ENCODE results near the gene MYOD1. TPM values are rescaled to one million over a fixed set of nuclear protein-coding genes. Genes with fewer than 3 reads are reported as not detected.

MYOD1 gene
- total RNA-seq, 1 experiment from 2014 or later = not detected

DNA sequence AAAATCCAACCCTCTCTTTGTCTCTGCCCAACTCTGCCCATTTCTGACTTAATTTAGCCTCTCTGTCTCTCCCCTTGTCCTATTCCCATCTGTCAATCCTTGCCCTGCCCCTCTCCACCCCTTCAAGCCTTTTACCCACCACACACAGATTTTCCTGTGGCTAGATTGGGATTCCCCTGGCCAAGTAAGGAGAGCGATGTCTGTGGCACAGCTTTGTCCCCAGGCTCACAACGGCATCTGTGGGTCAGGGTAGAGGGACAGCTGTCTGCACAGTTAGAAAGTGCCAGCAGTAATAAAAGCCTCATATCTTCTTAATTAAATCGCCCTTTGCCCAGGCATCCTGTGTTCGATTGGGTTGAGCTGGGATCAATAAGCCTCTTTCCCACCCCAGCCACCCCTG, 13.9 kb downstream of the MYOD1 start:
- no peak overlapping the region for H2AFZ ChIP-seq
- no peak overlapping the region for H3K4me3 ChIP-seq
- no peaks in the 10 kb centered on the region for H3K9me2 ChIP-seq (ENCODE audit: insufficient read depth)
- POLR2A ChIA-PET (ENCODE audit: unreplicated experiment) = no interaction called here
- DNase-seq = no peak
- BruUV-seq (replicated peaks) = no TSS peak
- intact Hi-C loops (cut with micrococcal nuclease; ENCODE audit: unreplicated experiment) = loop anchor here (5.0 kb wide), 1 partner anchor 114 kb away; no protein-coding TSS in a partner anchor
- H3K79me2 ChIP-seq (ENCODE audit: low read depth) = no peaks in the 10 kb centered on the region
- no peaks in the 10 kb centered on the region for H3K9me3 ChIP-seq (ENCODE audit: insufficient read depth, low read depth)
- no peaks in the 10 kb centered on the region for H3F3A ChIP-seq (ENCODE audit: insufficient read depth, low read depth)
- H3K36me3 ChIP-seq (ENCODE audit: low read depth) = no peaks in the 10 kb centered on the region
- no peak overlapping the region for H3K4me2 ChIP-seq
- no peak overlapping the region for H3K27ac ChIP-seq
- no peaks in the 10 kb centered on the region for H3K4me1 ChIP-seq (replicated peaks; ENCODE audit: insufficient read depth)
- H4K20me1 ChIP-seq (ENCODE audit: insufficient read depth) = no peaks in the 10 kb centered on the region
- CTCF ChIA-PET = interaction anchor here (0.7 kb wide), 1 partner anchor 330 kb away, joined by 3 read pairs; no protein-coding TSS in a partner anchor
- H3K27me3 ChIP-seq (ENCODE audit: insufficient read depth, low read depth) = peaks cover 7% of the 10 kb centered on the region
- TF ChIP-seq, protein P1, sequence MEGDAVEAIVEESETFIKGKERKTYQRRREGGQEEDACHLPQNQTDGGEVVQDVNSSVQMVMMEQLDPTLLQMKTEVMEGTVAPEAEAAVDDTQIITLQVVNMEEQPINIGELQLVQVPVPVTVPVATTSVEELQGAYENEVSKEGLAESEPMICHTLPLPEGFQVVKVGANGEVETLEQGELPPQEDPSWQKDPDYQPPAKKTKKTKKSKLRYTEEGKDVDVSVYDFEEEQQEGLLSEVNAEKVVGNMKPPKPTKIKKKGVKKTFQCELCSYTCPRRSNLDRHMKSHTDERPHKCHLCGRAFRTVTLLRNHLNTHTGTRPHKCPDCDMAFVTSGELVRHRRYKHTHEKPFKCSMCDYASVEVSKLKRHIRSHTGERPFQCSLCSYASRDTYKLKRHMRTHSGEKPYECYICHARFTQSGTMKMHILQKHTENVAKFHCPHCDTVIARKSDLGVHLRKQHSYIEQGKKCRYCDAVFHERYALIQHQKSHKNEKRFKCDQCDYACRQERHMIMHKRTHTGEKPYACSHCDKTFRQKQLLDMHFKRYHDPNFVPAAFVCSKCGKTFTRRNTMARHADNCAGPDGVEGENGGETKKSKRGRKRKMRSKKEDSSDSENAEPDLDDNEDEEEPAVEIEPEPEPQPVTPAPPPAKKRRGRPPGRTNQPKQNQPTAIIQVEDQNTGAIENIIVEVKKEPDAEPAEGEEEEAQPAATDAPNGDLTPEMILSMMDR (conservative IDR thresholded peaks at IDR 0.05) = no peak
- TF ChIP-seq EZH2 (IDR thresholded peaks at IDR 0.05; ENCODE audit: low read depth) = no peak

DNA sequence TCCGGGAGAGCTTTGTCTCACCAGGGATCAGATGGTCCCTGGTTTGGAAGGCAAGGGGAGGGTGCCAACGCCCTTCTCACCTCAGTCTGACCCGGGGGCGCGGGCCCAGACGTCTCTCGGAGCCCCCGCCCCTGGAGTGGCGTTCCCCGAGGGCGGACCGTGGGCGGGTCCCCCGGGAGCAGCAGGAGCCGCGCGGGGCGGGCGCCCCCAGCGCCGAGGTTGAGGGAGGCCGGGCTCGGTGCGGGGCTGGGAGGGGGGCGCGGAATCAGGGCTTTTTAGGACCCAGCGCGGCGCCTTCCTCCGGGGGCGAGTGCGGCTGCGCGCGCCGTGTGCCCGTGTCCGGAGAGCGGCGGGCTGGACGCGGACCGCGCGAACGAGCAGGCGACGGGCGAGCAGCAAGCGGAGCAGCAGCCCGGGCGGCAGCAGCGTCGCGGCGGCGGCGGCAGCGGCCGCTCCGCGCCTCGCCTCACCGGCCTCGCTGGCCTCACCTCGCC, 15.1 kb downstream of the MYOD1 start, which contains the start of gene KCNC1:
KCNC1 (plus strand) TSS at position 364 of the 494 bp plus-strand sequence. CDS start 1,222 bp downstream, outside the sequence.
- Histone ChIP-seq H3K36me3 (ENCODE audit: low read depth) (no peaks in the 10 kb centered on the region), H3K27ac (no peak within 1 kb of the TSS), H3K9me2 (ENCODE audit: insufficient read depth) (no peaks in the 10 kb centered on the region), H3K27me3 (ENCODE audit: insufficient read depth, low read depth) (no peaks in the 10 kb centered on the region; the same call in 1 of the 2 replicates), H3K9me3 (ENCODE audit: insufficient read depth, low read depth) (no peaks in the 10 kb centered on the region), H3F3A (ENCODE audit: insufficient read depth, low read depth) (no peaks in the 10 kb centered on the region), H2AFZ (no peak within 1 kb of the TSS), H3K4me2 (no peak within 1 kb of the TSS), H3K79me2 (ENCODE audit: low read depth) (no peaks in the 10 kb centered on the region), H3K4me1 (replicated peaks; ENCODE audit: insufficient read depth) (no peaks in the 10 kb centered on the region), H4K20me1 (ENCODE audit: insufficient read depth) (no peaks in the 10 kb centered on the region), H3K4me3 (no peak within 1 kb of the TSS)
- no TSS peak for BruUV-seq (replicated peaks)
- TF ChIP-seq, protein P1 (conservative IDR thresholded peaks at IDR 0.05) = no peak
- TF ChIP-seq EZH2 (IDR thresholded peaks at IDR 0.05; ENCODE audit: low read depth) = no peak
- intact Hi-C loops (cut with micrococcal nuclease; ENCODE audit: unreplicated experiment) = loop anchor here (5.0 kb wide), 1 partner anchor 113 kb away; no protein-coding TSS in a partner anchor
- DNase-seq = no peak
- ChIA-PET CTCF (no interaction called here), POLR2A (ENCODE audit: unreplicated experiment) (no interaction called here)

DNA sequence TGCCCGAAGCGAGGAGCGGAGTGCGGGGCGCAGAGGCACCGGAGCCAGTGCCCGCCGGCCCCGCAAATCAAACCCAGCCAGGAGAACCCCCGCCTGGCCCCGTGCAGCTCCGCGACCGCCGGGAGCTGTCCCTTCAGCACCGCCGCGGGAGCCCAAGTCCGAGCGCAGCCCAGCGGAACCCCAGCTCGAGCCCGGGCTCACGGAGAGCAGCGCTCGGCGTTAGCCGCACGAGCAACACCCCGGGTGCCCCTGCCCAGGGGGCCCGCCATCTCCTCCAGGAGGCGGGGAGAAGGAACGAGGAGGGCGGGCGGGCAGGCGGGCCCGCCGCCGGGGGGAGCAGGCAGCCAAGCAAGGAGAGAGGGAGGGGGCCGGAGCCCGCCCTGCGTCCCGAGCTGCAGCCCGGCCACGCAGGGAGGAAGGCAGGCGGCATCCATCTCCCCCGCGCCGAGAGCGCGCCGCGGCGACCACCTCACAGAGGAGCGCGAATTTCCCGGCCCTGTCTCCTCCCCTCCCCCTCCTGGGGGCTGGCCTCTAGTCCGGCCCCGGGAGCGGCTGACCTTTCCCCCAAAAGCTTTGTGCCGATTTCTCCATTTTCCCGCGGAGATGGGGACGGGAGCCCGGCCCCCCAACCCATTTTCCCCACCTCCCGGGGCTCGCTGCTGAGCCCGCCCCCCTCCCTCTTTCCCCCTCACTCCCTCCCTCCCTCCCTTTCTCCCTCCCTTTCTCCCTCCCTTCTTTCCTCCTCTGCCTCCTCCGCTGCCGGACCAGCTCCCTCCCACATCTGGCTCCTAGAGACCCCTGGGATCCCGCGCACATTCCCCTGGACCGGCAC, 15.8 kb downstream of the MYOD1 start:
- BruUV-seq (replicated peaks) = no TSS peak
- Histone ChIP-seq H3K36me3 (ENCODE audit: low read depth) (no peaks in the 10 kb centered on the region), H3K4me1 (replicated peaks; ENCODE audit: insufficient read depth) (no peaks in the 10 kb centered on the region), H3K9me3 (ENCODE audit: insufficient read depth, low read depth) (no peaks in the 10 kb centered on the region), H3F3A (ENCODE audit: insufficient read depth, low read depth) (no peaks in the 10 kb centered on the region), H3K4me2 (no peak overlapping the region), H3K27ac (no peak overlapping the region), H3K27me3 (ENCODE audit: insufficient read depth, low read depth) (no peaks in the 10 kb centered on the region), H3K4me3 (no peak overlapping the region), H4K20me1 (ENCODE audit: insufficient read depth) (no peaks in the 10 kb centered on the region), H2AFZ (no peak overlapping the region), H3K79me2 (ENCODE audit: low read depth) (no peaks in the 10 kb centered on the region), H3K9me2 (ENCODE audit: insufficient read depth) (no peaks in the 10 kb centered on the region)
- ChIA-PET POLR2A (ENCODE audit: unreplicated experiment) (no interaction called here), CTCF (no interaction called here)
- DNase-seq = peak in 1 of 2 experiments; percentile 26
- intact Hi-C loops (cut with micrococcal nuclease; ENCODE audit: unreplicated experiment) = loop anchor here (5.0 kb wide), 1 partner anchor 112 kb away; no protein-coding TSS in a partner anchor
- TF ChIP-seq EZH2 (IDR thresholded peaks at IDR 0.05; ENCODE audit: low read depth) = no peak
- TF ChIP-seq, protein P1 (conservative IDR thresholded peaks at IDR 0.05) = no peak
